Adrenal gland (tissue), 5 donors: ENCODE measurements around the gene HSFX4.

ENCODE experiments used
- POLR2A ChIP-seq, 2 donors: fragments of 450-650 bp; IDR thresholded peaks; one replicate each; pipeline ENCODE4 v1.6.1; 2017; ENCODE audit warnings: antibody characterized with exemption in 2 of 2, mild to moderate bottlenecking in 2 of 2, moderate library complexity in 1 of 2
- TF ChIP-seq, protein P1 (sequence below), 6 experiments: fragments of 450-650 bp in 4 of 6; fragments of 200-600 bp in 2 of 6; sonication (generic) in 1 of 6; IDR thresholded peaks; 1 replicate in 5 of 6; 2 replicates in 1 of 6; pipeline versions ENCODE4 v1.5.1 to v1.8.0; 2016 to 2021; ENCODE audit warnings: antibody characterized with exemption in 6 of 6, mild to moderate bottlenecking in 2 of 6, moderate library complexity in 1 of 6
- donor health status: DM: no; HTN: no; CAD: no.

GRCh38 chrX:149937871-149938426 is 8.6 kb downstream of the HSFX4 start:
- TF ChIP-seq, protein P1, sequence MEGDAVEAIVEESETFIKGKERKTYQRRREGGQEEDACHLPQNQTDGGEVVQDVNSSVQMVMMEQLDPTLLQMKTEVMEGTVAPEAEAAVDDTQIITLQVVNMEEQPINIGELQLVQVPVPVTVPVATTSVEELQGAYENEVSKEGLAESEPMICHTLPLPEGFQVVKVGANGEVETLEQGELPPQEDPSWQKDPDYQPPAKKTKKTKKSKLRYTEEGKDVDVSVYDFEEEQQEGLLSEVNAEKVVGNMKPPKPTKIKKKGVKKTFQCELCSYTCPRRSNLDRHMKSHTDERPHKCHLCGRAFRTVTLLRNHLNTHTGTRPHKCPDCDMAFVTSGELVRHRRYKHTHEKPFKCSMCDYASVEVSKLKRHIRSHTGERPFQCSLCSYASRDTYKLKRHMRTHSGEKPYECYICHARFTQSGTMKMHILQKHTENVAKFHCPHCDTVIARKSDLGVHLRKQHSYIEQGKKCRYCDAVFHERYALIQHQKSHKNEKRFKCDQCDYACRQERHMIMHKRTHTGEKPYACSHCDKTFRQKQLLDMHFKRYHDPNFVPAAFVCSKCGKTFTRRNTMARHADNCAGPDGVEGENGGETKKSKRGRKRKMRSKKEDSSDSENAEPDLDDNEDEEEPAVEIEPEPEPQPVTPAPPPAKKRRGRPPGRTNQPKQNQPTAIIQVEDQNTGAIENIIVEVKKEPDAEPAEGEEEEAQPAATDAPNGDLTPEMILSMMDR (IDR thresholded peaks at IDR 0.05), result no peak
- TF ChIP-seq POLR2A (IDR thresholded peaks at IDR 0.05), result no peak
